K562 (cell line): ENCODE data around the gene RNLS. TPM values are rescaled to one million over a fixed set of nuclear protein-coding genes. Genes with fewer than 3 reads are reported as not detected.

Experiments used
- ATAC-seq: fragments of 200-7000 bp; cut with Tn5 transposase; 3 replicates; pipeline ENCODE4 v1.9.1; 2020; ENCODE audit warnings: moderate library complexity
- BruUV-seq: library from RNA; stranded (reverse); fragments of 400-500 nt; replicated peaks from 2 replicates; lab custom pipeline; 2021; lab: Mats Ljungman, UMichigan
- CTCF ChIA-PET: fragments of 300-600 bp; formaldehyde crosslinking; extraction: SDS; loops from one replicate; lab custom pipeline; 2021; ENCODE audit warnings: low intra/inter-chr PET ratio; lab: Yijun Ruan, JAX
- POLR2A ChIA-PET: fragments of 300-600, 350-650 bp; sonication (Branson Sonifier 250); formaldehyde crosslinking; extraction: SDS; loops from one replicate; lab custom pipeline; 2021; ENCODE audit warnings: antibody characterized with exemption, inconsistent platforms; lab: Yijun Ruan, JAX
- DNase-seq, 4 experiments: peaks; one replicate each; pipeline versions ENCODE4 v3.0.0 to v3.0.0-alpha.2; 2011 to 2018; ENCODE audit warnings: low spot score in 3 of 4, mixed read lengths in 3 of 4; ENCODE audit errors: extremely low read depth in 1 of 4
- FAIRE-seq: peaks from 2 replicates; lab custom pipeline; 2011; peaks lifted over from hg19 to GRCh38; lab: Jason Lieb, UNC
- H2AFZ ChIP-seq: 2 replicates; pipeline ENCODE4 v1.6.0; 2011; ENCODE audit warnings: low read depth, low read length, control low read depth, inconsistent platforms
- H3K27ac ChIP-seq: fragments of 200-600 bp; 3 replicates; pipeline ENCODE4 v1.8.0; 2011; ENCODE audit warnings: low read depth, mild to moderate bottlenecking, control low read depth, inconsistent platforms, low read length, moderate library complexity, mixed read lengths; ENCODE audit errors: extremely low read depth
- H3K27me3 ChIP-seq, 2 experiments: fragments of 300-600 bp in 1 of 2; 2 replicates in 1 of 2; 3 replicates in 1 of 2; pipeline versions ENCODE4 v1.6.0 to v1.8.0; 2011; ENCODE audit warnings: inconsistent platforms in 2 of 2, low read length in 2 of 2, mild to moderate bottlenecking in 1 of 2, mixed read lengths in 1 of 2, moderate library complexity in 1 of 2; ENCODE audit not compliant: control insufficient read depth in 2 of 2, insufficient read depth in 2 of 2
- H3K36me3 ChIP-seq: fragments of 300-600 bp; 3 replicates; pipeline ENCODE4 v1.8.0; 2011; ENCODE audit warnings: mild to moderate bottlenecking, low read length, inconsistent platforms; ENCODE audit not compliant: control insufficient read depth, insufficient read depth
- H3K4me1 ChIP-seq, 2 experiments: fragments of 200-600 bp in 1 of 2; replicated peaks in 1 of 2; 2 replicates in 1 of 2; 3 replicates in 1 of 2; pipeline versions ENCODE4 v1.5.1 to v1.8.0; 2011; ENCODE audit warnings: inconsistent platforms in 2 of 2, low read length in 2 of 2, mild to moderate bottlenecking in 1 of 2, mixed read lengths in 1 of 2, moderate library complexity in 1 of 2; ENCODE audit not compliant: control insufficient read depth in 2 of 2, insufficient read depth in 2 of 2
- H3K4me2 ChIP-seq: 2 replicates; pipeline ENCODE4 v1.6.1; 2011; ENCODE audit warnings: low read length, control low read depth, inconsistent platforms, mixed read lengths; ENCODE audit not compliant: insufficient read depth
- H3K4me3 ChIP-seq: fragments of 200-600 bp; sonication (generic), shearing (Covaris generic); 2 replicates; pipeline ENCODE4 v1.5.1; 2016; ENCODE audit warnings: control low read depth, inconsistent platforms
- H3K79me2 ChIP-seq: fragments of 200-600 bp; 3 replicates; pipeline ENCODE4 v1.8.0; 2011; ENCODE audit warnings: low read length, inconsistent platforms; ENCODE audit not compliant: control insufficient read depth, insufficient read depth
- H3K9ac ChIP-seq, 2 experiments: 2 replicates each; pipeline versions ENCODE4 v1.6.0 to v1.6.1; 2011; ENCODE audit warnings: low read depth in 2 of 2, low read length in 2 of 2, control low read depth in 1 of 2, inconsistent platforms in 1 of 2, mild to moderate bottlenecking in 1 of 2, mixed read lengths in 1 of 2; ENCODE audit not compliant: insufficient read depth in 1 of 2
- H3K9me1 ChIP-seq: one replicate; pipeline ENCODE4 v1.6.0; 2011; ENCODE audit warnings: inconsistent platforms, mild to moderate bottlenecking, low read length, moderate library complexity; ENCODE audit not compliant: control insufficient read depth, insufficient read depth
- H3K9me3 ChIP-seq: replicated peaks from 2 replicates; pipeline ENCODE4 v1.5.1; 2011; ENCODE audit warnings: low read depth, low read length, inconsistent platforms; ENCODE audit not compliant: control insufficient read depth, insufficient read depth
- H4K20me1 ChIP-seq: replicated peaks from 2 replicates; pipeline ENCODE4 v1.6.1; 2011; ENCODE audit warnings: low read length, inconsistent platforms, mixed read lengths; ENCODE audit not compliant: control insufficient read depth, insufficient read depth
- FOXM1 ChIP-seq, 2 experiments: fragments of 450-650 bp in 1 of 2; sonication (generic) in 1 of 2; formaldehyde crosslinking in 1 of 2; IDR thresholded peaks; 2 replicates each; pipeline versions ENCODE4 v1.6.1 to v1.9.0; 2017 to 2022; ENCODE audit warnings: low read depth in 2 of 2, mild to moderate bottlenecking in 2 of 2, missing genetic modification reagents in 1 of 2, moderate library complexity in 1 of 2
- HMG20A ChIP-seq: fragments of 450-650 bp; formaldehyde crosslinking; conservative IDR thresholded peaks from 2 replicates; pipeline ENCODE4 v1.4.0; 2020; ENCODE audit warnings: mild to moderate bottlenecking, mixed read lengths
- MGA ChIP-seq: fragments of 450-650 bp; IDR thresholded peaks from 2 replicates; pipeline ENCODE4 v1.6.1; 2016; ENCODE audit warnings: mild to moderate bottlenecking, moderate library complexity
- PREB ChIP-seq: sonication (generic); formaldehyde crosslinking; IDR thresholded peaks from 2 replicates; pipeline ENCODE4 v1.8.1; 2023; ENCODE audit warnings: mild to moderate bottlenecking, missing genetic modification reagents
- ZNF3 ChIP-seq: fragments of 250-450 bp; sonication (Bioruptor Pico); IDR thresholded peaks from 2 replicates; pipeline ENCODE4 v1.5.0; 2021; ENCODE audit warnings: mild to moderate bottlenecking, moderate library complexity
- WGBS: fragments of 100-300 bp; shearing (Covaris generic); methylation state at CpG from one replicate; pipeline ENCODE4 v1.1.6; 2016; ENCODE audit warnings: low coverage, mixed read lengths; ENCODE audit not compliant: insufficient coverage; ENCODE audit errors: missing lambda C conversion rate; 5-methylcytosine and 5-hydroxymethylcytosine counted together
- in situ Hi-C: fragments of 300-500 bp; cut with MboI; formaldehyde crosslinking; loops from 4 replicates; pipeline ENCODE4 v1.15.0; 2018; ENCODE audit warnings: inconsistent platforms, mixed read lengths
- intact Hi-C: fragments of 100-400 bp; cut with micrococcal nuclease; formaldehyde crosslinking; loops from 2 replicates; pipeline ENCODE4 v1.14.2; 2022
- polyA plus RNA-seq, 8 experiments: library from polyadenylated mRNA; depleted of rRNA in 4 of 8; stranded (reverse) in 5 of 8; unstranded in 3 of 8; fragments of >200 nt; fragmentation: Nextera tagmentation in 2 of 8; fragmentation: Illumina TruSeq in 1 of 8; extraction: Ambion mirVana in 2 of 8; extraction: Trizol in 1 of 8; gene quantifications; 2 replicates each; pipeline versions ENCODE4 v1.2.1 to v1.2.3, GENCODE V29; 2011 to 2014; ENCODE audit warnings: inconsistent platforms in 1 of 8, missing spikeins in 1 of 8
- total RNA-seq, 7 experiments: library from RNA; depleted of rRNA in 6 of 7; stranded (reverse); fragments of >200 nt in 6 of 7; fragmentation: Illumina TruSeq in 2 of 7; extraction: Trizol in 2 of 7; gene quantifications; 2 replicates each; pipeline versions ENCODE4 v1.2.1 to v1.2.3, GENCODE V29; 2011 to 2021; ENCODE audit warnings: low replicate concordance in 1 of 7
- TF ChIP-seq, protein P1 (sequence below): fragments of 250-450 bp; sonication (Bioruptor Pico); IDR thresholded peaks from 2 replicates; pipeline ENCODE4 v1.5.1; 2021; ENCODE audit warnings: mild to moderate bottlenecking

The RNLS gene
- total and polyA plus RNA-seq, 9 of the 15 experiments (the other 6 are each of a cell fraction or from before 2014, with no cell fraction given): 0.14 to 0.72 (median 0.41) TPM; not detected in 3

GRCh38 chr10:88233870-88234269 is 349.2 kb downstream of the RNLS start:
- CTCF ChIA-PET: no interaction called here
- Histone ChIP-seq H4K20me1 (no peaks in the 10 kb centered on the region), H3K4me2 (no peak overlapping the region), H3K27me3 (no peaks in the 10 kb centered on the region), H3K9me1 (no peaks in the 10 kb centered on the region), H3K36me3 (no peaks in the 10 kb centered on the region), H3K4me1 (no peaks in the 10 kb centered on the region; a peak in 1 of 5 replicates), H2AFZ (no peak overlapping the region), H3K4me3 (no peak overlapping the region)
- ATAC-seq (no peak), FAIRE-seq (no peak)
- intact Hi-C loops: no loop called here
- in situ Hi-C loops: no loop called here
- WGBS: 5% methylated on average over 4 of the region's 6 CpGs
- POLR2A ChIA-PET: no interaction called here
- no peak for TF ChIP-seq ZNF3 (CRISPR knock-in tag)
- TF ChIP-seq HMG20A (CRISPR knock-in tag): no peak
- TF ChIP-seq PREB (CRISPR knock-in tag): no peak
- TF ChIP-seq MGA: no peak
- TF ChIP-seq FOXM1 (IDR thresholded peaks at IDR 0.05; ENCODE audit: low read depth): no peak
- no peak for TF ChIP-seq FOXM1 (CRISPR knock-in tag; IDR thresholded peaks at IDR 0.05; ENCODE audit: low read depth)
- TF ChIP-seq, protein P1, sequence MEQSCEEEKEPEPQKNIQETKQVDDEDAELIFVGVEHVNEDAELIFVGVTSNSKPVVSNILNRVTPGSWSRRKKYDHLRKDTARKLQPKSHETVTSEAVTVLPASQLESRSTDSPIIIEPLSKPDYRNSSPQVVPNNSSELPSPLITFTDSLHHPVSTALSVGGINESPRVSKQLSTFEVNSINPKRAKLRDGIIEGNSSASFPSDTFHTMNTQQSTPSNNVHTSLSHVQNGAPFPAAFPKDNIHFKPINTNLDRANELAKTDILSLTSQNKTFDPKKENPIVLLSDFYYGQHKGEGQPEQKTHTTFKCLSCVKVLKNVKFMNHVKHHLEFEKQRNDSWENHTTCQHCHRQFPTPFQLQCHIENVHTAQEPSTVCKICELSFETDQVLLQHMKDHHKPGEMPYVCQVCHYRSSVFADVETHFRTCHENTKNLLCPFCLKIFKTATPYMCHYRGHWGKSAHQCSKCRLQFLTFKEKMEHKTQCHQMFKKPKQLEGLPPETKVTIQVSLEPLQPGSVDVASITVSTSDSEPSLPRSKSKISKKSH: no peak
- TF ChIP-seq, all 486 proteins: peak for 0
- DNase-seq: no peak
- no peak overlapping the region for H3K9ac ChIP-seq
- no peaks in the 10 kb centered on the region for H3K79me2 ChIP-seq
- BruUV-seq: no TSS peak
- no peak overlapping the region for H3K27ac ChIP-seq
- H3K9me3 ChIP-seq: no peaks in the 10 kb centered on the region
